GM11168 (cell line): ENCODE data around the gene TRPM7.
"Not testable (repeated sequence)": the region's sequence is repeated elsewhere in the genome, so short reads cannot be mapped to it uniquely, and the experiment has no call there.

Experiments
- in situ Hi-C: fragments of 300-500 bp; cut with MboI; formaldehyde crosslinking; loops from one replicate; pipeline ENCODE4 v1.12.0; 2022; ENCODE audit warnings: low sequenced_read_pairs; ENCODE audit not compliant: unreplicated experiment

The TRPM7 gene

GRCh38 chr15:50593761-50594160 lies 92.8 kb downstream of the TRPM7 start:
- in situ Hi-C loops, result no loop called here

GRCh38 chr15:50590288-50590687 lies 96.3 kb downstream of the TRPM7 start:
- in situ Hi-C loops, result no loop called here

- in situ Hi-C loops, result no loop called here
Measured at GRCh38 chr15:50577492-50577891, 109.1 kb downstream of the TRPM7 start.

GRCh38 chr15:50576166-50576565 lies 110.4 kb downstream of the TRPM7 start:
- in situ Hi-C loops, result no loop called here

- in situ Hi-C loops, result not testable (repeated sequence)
Measured at GRCh38 chr15:50573842-50574241, 112.8 kb downstream of the TRPM7 start.

- in situ Hi-C loops, result no loop called here
Measured at GRCh38 chr15:50563756-50564155, 122.8 kb downstream of the TRPM7 start.

- in situ Hi-C loops, result no loop called here
Measured at GRCh38 chr15:50562735-50563640, 123.6 kb downstream of the TRPM7 start.

GRCh38 chr15:50558012-50558411 lies 128.6 kb downstream of the TRPM7 start:
- in situ Hi-C loops, result no loop called here

GRCh38 chr15:50556642-50557371 lies 129.8 kb downstream of the TRPM7 start:
- in situ Hi-C loops, result no loop called here

GRCh38 chr15:50552238-50552637 lies 134.4 kb downstream of the TRPM7 start:
- in situ Hi-C loops, result no loop called here

- in situ Hi-C loops, result no loop called here
Measured at GRCh38 chr15:50549326-50549725, 137.3 kb downstream of the TRPM7 start.

GRCh38 chr15:50546566-50546965 lies 140.0 kb downstream of the TRPM7 start, which contains the start of gene USP50:
Gene USP50 (minus strand): TSS chr15:50546666. CDS start chr15:50546525, 141 bp downstream.
- in situ Hi-C loops, result no loop called here

- in situ Hi-C loops, result no loop called here
Measured at GRCh38 chr15:50544368-50544767, 142.2 kb downstream of the TRPM7 start.

GRCh38 chr15:50543556-50543955 lies 143.0 kb downstream of the TRPM7 start:
- in situ Hi-C loops, result no loop called here

GRCh38 chr15:50542887-50543210 lies 143.7 kb downstream of the TRPM7 start:
- in situ Hi-C loops, result no loop called here

GRCh38 chr15:50531766-50532165 lies 154.8 kb downstream of the TRPM7 start:
- in situ Hi-C loops, result no loop called here

- in situ Hi-C loops, result no loop called here
Measured at GRCh38 chr15:50531163-50531562, 155.4 kb downstream of the TRPM7 start.

GRCh38 chr15:50523851-50524251 lies 162.7 kb downstream of the TRPM7 start:
- in situ Hi-C loops, result no loop called here

GRCh38 chr15:50519740-50520425 lies 166.7 kb downstream of the TRPM7 start:
- in situ Hi-C loops, result no loop called here

- in situ Hi-C loops, result no loop called here
Measured at GRCh38 chr15:50513001-50513400, 173.6 kb downstream of the TRPM7 start.
